Calu3 (cell line): ENCODE data around the gene ACTA2. TPM values are rescaled to one million over a fixed set of nuclear protein-coding genes. Genes with fewer than 3 reads are reported as not detected.

Experiments used
- BruUV-seq: library from RNA; stranded (reverse); fragments of 400-500 nt; replicated peaks from 2 replicates; lab custom pipeline; 2021; lab: Mats Ljungman, UMichigan
- CTCF ChIA-PET: fragments of 300-600 bp; sonication (Branson Sonifier 250); formaldehyde crosslinking; loops from one replicate; lab custom pipeline; 2022; ENCODE audit warnings: antibody characterized with exemption; lab: Charles Lee
- DNase-seq: peaks from one replicate; pipeline ENCODE4 v3.0.0; 2022
- H3K27ac Mint-ChIP-seq: one replicate; pipeline ENCODE4 v1.8.0; 2022; ENCODE audit warnings: mixed read lengths; ENCODE audit not compliant: unreplicated experiment
- H3K27me3 Mint-ChIP-seq: one replicate; pipeline ENCODE4 v1.8.0; 2022; ENCODE audit warnings: mixed read lengths; ENCODE audit not compliant: unreplicated experiment
- H3K36me3 Mint-ChIP-seq: one replicate; pipeline ENCODE4 v1.8.0; 2022; ENCODE audit warnings: mild to moderate bottlenecking, moderate library complexity, mixed read lengths; ENCODE audit not compliant: insufficient read depth, unreplicated experiment
- H3K4me1 Mint-ChIP-seq: one replicate; pipeline ENCODE4 v1.8.0; 2022; ENCODE audit warnings: mild to moderate bottlenecking, low read depth, mixed read lengths; ENCODE audit not compliant: unreplicated experiment
- H3K4me3 Mint-ChIP-seq: one replicate; pipeline ENCODE4 v1.8.0; 2022; ENCODE audit warnings: mild to moderate bottlenecking, low read depth, moderate library complexity, mixed read lengths; ENCODE audit not compliant: unreplicated experiment
- H3K9me3 Mint-ChIP-seq: one replicate; pipeline ENCODE4 v1.8.0; 2022; ENCODE audit warnings: low read depth, mixed read lengths; ENCODE audit not compliant: unreplicated experiment
- CTCF ChIP-seq: fragments of 200-600 bp; IDR thresholded peaks from one replicate; pipeline ENCODE4 v1.8.0; 2022; ENCODE audit warnings: antibody characterized with exemption; ENCODE audit not compliant: unreplicated experiment
- intact Hi-C: fragments of 100-400 bp; cut with micrococcal nuclease; formaldehyde crosslinking; loops from one replicate; pipeline ENCODE4 v1.10.0; 2022; ENCODE audit not compliant: unreplicated experiment
- total RNA-seq: library from RNA; stranded (reverse); gene quantifications from 2 replicates; pipeline ENCODE4 v1.2.3, GENCODE V29; 2022

ACTA2 gene
- total RNA-seq, 1 experiment from 2014 or later = 1.0 TPM

DNA sequence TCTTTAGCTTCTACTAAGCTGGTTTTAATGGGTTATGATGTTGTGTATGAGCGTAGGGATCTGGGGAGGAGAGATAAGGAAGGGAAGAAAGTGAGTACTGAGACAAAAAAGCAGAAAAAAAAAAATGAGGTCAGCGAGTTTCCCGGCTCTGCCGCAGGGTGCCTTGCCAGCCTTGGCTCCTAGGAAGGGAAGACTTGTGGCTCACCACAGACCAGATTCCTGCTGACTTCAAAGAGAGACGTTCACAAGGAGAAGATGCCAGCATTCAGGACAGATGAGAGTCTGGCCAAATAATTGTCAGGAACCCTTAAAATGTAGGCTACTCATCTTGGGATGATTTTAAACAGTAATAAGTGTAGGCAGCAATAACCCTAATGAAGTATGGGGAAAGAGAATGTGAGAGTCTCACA is 26.6 kb upstream of the ACTA2 start:
- Mint-ChIP-seq H3K27me3 (no peaks in the 10 kb centered on the region), H3K4me1 (peaks cover 33% of the 10 kb centered on the region), H3K4me3 (no peak overlapping the region), H3K36me3 (peaks cover 5% of the 10 kb centered on the region), H3K27ac (no peak overlapping the region), H3K9me3 (no peaks in the 10 kb centered on the region)
- no peak for DNase-seq
- intact Hi-C loops = no loop called here
- BruUV-seq = no TSS peak
- TF ChIP-seq CTCF = no peak
- CTCF ChIA-PET = no interaction called here

DNA sequence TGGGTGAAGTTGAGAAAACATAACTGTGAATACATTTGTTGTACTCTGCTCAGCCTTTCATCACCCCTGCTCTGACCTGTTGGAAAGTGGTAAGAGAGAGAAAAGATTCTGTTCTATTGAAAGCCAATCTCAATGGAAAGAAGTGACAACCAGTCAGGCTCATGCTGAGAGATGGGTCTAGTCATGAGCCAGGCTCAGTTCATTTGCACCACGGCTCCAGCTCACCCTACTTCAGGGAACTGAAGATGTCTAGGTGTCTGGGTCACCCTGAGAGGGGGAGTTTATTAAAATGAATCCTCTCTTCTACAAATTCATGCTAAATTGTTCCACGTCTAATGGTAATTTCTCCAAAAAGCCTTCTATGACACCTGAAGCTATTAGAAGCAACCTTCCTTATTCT is 25.9 kb upstream of the ACTA2 start:
- no peak for DNase-seq
- Mint-ChIP-seq H3K27ac (no peak overlapping the region), H3K36me3 (peaks cover 5% of the 10 kb centered on the region), H3K9me3 (no peaks in the 10 kb centered on the region), H3K27me3 (no peaks in the 10 kb centered on the region), H3K4me1 (peaks cover 33% of the 10 kb centered on the region), H3K4me3 (no peak overlapping the region)
- intact Hi-C loops = no loop called here
- BruUV-seq = no TSS peak
- CTCF ChIA-PET = no interaction called here
- TF ChIP-seq CTCF = no peak

GRCh38 chr10:88975377-88975720 is 22.8 kb upstream of the ACTA2 start:
- CTCF ChIA-PET = interaction anchor here (0.7 to 1.0 kb wide), 3 partner anchors 15 to 42 kb away, joined by 3 to 7 read pairs (median 3); partner anchors contain the start of gene FAS
- Mint-ChIP-seq H3K4me1 (peaks cover 26% of the 10 kb centered on the region), H3K27me3 (no peaks in the 10 kb centered on the region), H3K27ac (peak overlapping the region; percentile 99), H3K4me3 (peak overlapping the region; percentile 94), H3K9me3 (no peaks in the 10 kb centered on the region), H3K36me3 (peaks cover 5% of the 10 kb centered on the region)
- no TSS peak for BruUV-seq
- intact Hi-C loops = no loop called here
- no peak for DNase-seq
- TF ChIP-seq CTCF = no peak

DNA sequence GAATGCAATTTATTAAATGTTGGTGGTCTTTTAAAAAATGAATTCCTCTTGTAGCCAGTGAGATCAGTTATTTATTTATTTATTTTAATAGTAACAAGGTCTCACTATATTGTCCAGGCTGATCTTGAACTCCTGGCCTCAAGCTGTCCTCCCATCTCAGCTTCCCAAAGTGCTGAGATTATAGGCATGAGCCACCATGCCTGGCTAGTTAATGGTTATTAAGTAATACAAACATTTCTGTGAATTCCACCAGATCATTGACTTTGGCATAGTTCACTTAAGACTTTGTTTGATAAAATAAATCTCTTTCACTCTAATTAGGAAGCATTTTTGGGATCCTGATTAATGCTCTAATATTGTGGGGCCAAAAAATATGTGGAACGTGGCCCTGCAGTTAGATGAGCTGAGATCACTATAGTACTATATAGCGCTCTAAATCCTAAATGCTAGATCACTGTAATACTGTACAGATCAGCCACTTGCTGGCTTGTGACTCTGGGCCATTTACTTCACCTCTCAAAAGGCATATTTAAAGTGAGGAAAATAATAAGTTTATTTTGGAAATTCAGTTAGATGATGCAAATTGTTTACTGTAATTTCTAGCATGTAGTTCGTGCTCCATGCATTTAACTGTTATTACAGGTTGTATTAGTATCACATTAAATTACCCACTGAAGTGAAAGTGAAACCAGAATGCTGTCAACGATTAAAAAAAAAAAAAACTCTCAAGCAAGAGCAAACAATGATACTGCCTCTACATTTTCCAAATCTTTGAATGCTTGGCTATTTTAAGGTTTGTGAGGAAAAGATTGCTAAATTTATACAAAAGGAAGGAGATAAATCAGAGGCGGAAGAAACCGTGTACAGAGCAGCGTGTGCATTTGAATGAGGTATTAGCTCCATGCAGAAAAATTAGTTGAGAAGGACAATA is 22.1 kb upstream of the ACTA2 start:
- Mint-ChIP-seq H3K27me3 (no peaks in the 10 kb centered on the region), H3K27ac (peak overlapping the region; percentile 99), H3K9me3 (no peaks in the 10 kb centered on the region), H3K4me1 (peaks cover 22% of the 10 kb centered on the region), H3K36me3 (peaks cover 5% of the 10 kb centered on the region), H3K4me3 (peak overlapping the region; percentile 94)
- DNase-seq = no peak
- no peak for TF ChIP-seq CTCF
- intact Hi-C loops = no loop called here
- BruUV-seq = no TSS peak
- CTCF ChIA-PET = interaction anchor here (0.7 to 1.0 kb wide), 3 partner anchors 15 to 41 kb away, joined by 3 to 7 read pairs (median 3); partner anchors contain the start of gene FAS
